HG03280 (cell line): ENCODE results near the gene EPN2.

Source experiments
- ATAC-seq: cut with Tn5 transposase; IDR thresholded peaks from one replicate; pipeline ENCODE4 v1.9.1; 2021; ENCODE audit warnings: mild to moderate bottlenecking, moderate library complexity; ENCODE audit not compliant: unreplicated experiment

Gene EPN2

GRCh38 chr17:19327031-19327783 lies 90.0 kb downstream of the EPN2 start:
- no peak for ATAC-seq

- no peak for ATAC-seq
Observed at GRCh38 chr17:19328441-19329061, 91.4 kb downstream of the EPN2 start.

DNA sequence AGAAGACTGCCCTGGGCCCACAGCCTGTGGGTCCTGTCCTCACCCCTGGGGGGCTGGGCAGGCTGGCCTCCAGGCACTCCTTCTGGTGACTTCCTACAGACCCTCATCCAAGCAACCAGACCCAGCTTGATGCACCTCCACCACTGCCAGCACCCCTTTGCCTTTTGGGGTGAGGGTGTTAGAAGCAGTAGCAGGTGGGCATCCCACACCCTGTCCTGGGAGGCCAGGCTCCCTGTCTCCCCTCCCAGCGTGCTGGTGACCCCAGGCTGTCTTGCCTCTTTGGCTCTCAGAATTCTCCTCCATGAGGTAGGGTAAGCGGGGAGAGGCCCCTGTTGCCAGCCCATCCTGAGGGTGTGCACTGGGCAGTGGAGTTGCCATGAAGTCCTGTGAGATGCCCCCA lies 92.0 kb downstream of the EPN2 start:
- no peak for ATAC-seq

DNA sequence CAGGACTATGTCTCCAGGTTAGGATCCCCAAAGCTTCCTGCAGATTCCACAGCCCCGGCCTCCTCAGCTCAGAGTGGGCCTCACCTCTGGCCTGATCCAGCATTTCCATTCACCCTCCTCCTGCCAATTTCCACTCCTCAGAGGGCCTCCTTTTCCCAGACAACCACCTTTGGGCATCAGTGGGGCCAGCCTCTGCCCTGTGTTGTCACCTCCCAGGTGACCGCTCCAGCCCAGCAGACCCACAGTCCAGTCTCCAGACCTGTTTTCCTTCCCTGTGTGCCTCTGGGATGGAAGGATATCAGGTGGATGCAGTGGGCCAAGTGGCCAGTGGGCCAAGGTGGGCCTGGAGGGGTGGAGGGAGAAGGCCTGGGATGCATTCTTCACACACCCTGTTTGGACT lies 92.7 kb downstream of the EPN2 start:
- no peak for ATAC-seq

DNA sequence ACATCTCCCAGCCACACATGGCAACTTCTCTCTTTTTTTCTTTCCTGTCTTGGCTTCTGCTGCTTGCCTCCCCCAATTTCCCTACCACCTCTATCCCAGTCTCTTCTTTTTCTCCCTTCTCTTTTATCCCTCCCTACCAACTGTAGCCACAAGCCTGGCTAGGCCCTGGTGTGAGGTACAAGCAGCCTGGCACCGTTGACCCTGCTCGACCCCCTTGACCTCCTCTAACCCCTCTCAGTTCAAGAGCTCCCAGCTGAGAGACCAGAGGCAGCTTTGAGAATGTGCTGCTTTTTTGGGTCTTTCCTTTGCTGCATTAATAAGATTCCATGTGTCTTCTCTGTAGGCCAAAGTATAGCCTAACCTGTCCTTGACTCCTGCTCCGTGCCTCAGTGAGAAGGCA lies 93.1 kb downstream of the EPN2 start:
- no peak for ATAC-seq

DNA sequence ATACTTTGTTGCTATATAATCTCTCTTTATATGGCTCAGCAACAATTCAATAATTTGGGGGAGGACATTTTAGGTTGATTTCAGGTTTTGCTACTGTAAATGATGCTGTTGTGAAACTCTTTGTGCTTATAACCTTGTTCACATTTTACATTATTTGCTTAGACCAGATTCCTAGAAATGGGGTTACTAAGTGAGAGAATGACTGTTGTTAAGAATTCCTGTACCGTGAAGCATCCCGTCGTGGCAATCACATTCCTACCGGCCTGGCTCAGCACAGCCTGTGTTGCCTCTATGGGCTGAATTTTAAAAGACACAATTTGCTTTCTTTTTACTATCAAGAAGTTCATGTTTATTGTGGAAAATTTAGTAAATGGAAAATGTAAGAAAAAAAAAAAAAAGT lies 94.0 kb downstream of the EPN2 start:
- no peak for ATAC-seq

DNA sequence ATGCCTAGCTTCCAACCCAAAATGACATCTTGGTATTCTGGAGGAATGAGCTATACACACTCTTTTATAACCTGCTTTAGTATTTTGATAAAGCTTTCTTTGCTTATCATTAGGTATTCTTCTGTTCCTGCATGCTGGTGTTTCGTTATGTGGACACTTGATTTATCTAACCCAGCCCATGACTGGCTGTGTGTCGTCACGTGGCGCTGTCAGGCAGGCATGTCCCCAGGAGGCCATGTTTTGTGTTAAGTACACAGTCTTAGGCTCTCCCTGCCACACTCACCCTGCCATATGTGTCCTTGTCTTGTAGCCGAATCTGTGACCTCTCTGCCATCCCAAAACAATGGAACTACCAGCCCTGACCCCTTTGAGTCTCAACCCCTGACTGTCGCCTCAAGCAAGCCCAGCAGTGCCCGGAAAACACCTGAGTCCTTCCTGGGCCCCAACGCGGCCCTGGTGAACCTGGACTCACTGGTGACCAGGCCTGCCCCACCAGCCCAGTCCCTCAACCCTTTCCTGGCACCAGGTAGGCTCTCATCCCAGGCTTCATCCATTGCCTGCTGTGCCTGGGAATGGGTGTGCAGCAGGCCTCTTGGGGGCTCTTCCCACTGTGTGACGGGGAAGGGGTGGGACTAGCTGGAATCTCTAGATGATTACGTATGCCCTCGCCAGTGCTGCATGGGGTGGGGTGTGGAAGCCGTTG lies 94.5 kb downstream of the EPN2 start:
- ATAC-seq = no peak

GRCh38 chr17:19332371-19333131 lies 95.4 kb downstream of the EPN2 start:
- no peak for ATAC-seq

GRCh38 chr17:19333132-19333440 lies 95.9 kb downstream of the EPN2 start:
- no peak for ATAC-seq

DNA sequence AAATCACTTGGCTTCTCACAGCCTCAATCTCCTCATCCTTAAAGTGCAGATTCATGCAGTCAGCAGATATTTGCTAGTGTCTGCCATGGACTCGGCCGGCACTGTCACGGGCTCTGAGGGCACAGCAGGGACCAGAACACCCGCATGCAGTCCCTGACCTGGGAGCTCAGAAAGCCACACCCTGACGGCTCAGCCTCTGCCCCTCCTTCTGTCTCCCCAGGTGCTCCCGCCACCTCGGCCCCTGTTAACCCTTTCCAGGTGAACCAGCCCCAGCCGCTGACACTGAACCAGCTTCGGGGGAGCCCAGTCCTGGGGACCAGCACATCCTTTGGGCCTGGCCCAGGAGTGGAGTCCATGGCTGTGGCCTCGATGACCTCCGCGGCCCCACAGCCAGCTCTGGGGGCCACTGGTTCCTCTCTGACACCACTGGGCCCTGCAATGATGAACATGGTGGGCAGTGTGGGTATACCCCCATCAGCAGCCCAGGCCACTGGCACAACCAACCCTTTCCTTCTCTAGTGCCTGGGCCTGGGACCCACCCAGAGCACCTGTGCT lies 96.6 kb downstream of the EPN2 start:
- no peak for ATAC-seq

DNA sequence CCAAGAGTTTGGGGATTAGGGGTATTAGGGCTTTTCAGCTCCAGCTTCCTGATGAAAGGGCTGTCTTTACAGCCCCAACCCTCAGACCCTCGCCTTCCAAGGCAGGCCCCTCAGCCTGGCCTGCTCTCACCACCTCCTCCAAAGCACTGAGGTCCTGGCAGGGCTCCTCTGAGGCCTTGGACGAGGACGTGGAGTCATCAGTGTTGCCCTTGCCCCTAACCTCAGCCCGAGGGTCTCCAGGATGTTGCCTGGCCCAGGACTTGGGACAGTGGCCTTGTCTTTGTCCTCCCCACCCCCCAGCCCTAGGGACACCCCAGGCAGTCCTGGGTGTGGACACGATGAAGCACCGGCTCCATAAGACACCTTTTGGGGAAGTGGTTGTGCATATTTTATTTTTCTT lies 97.2 kb downstream of the EPN2 start:
- no peak for ATAC-seq

DNA sequence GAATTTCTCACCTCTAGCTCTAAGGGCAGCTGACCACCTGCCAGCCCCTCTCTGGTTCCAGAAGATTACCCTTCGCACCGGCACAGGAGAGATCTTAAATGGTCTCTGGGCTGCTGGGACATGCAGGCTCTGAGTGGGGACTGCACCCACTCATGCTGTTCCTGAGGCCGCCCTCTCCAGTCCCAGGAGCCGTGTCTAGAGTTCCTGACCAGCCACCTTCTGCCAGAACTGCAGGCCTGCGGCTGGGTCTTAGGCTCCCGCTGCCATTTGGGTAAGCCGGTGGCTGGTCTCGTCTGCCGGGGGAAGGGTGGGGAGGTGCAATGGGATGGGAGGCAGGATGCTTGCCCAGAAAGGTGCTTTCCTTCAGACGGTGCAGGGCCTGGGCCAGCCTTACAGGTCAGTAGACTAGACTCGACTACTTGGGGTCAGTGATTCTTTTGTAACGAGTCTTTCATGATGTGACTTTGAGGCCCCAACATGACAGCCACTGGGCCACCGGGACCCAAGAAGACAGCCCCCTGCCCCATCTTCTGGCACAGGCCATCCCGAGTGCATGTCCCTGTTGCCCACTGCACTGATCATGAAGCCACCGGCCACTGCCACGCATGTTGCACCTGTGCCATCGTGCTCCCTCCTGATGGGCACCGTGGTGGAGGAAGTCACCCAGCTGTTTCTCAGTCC lies 98.9 kb downstream of the EPN2 start:
- ATAC-seq = no peak

DNA sequence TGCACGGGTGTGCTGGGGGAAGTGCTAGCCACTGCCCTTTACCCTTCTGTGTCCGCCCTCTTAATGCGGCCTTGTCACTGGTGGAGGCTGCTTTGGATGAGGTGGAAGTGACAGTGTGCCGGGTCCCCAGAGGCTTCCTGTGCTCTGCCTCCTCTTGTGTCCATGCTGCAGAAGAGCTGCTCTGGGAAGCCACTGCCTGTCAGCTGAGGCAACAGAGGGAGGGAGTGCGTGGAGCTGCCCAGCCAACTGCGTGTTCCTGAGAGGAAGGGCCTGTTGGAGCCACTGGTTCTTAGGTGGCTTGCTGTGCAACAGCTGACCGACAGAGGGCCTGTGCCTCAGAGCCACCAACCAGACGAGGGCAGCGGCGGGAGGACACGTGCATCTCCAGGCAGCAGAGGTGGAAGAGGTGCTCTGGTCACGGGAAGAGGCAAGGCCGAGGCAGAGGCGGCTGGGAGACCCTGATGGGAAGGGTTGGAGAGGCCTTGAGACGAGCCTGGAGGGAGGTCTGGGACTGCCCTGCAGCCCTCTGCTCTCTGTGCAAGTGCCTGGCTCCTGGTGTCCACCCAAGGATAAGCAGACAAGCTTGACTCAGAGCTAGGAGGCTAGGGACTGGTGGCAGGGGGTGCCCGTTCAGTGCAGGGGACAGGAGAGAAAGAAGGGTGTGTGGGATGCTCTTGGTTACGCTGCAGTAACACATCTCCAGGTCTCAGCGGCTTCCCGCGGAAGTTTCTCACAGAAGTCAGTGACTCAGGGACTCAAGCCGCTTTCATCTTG lies 100.0 kb downstream of the EPN2 start:
- no peak for ATAC-seq

DNA sequence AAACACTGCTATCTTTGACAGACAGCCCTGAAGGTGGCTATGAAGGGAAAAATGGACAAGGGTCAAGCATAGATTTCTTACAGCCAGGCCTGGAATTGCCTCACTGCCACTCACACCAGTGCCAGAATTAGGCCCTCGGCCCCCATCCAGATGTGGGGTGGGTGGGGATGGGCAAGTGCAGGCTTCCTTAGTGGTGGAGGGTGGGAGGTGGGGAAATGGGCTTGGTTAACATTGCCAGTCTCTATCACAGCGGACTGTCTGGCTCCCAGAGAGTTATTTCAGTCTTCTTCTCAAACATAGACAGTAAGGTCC lies 100.5 kb downstream of the EPN2 start:
- no peak for ATAC-seq

GRCh38 chr17:19338031-19338990 lies 101.1 kb downstream of the EPN2 start:
- ATAC-seq = no peak

- ATAC-seq = no peak
Observed at GRCh38 chr17:19339341-19339815, 102.2 kb downstream of the EPN2 start.

GRCh38 chr17:19341211-19341631 lies 104.1 kb downstream of the EPN2 start:
- ATAC-seq = no peak

- ATAC-seq = no peak
Observed at GRCh38 chr17:19341641-19342610, 104.8 kb downstream of the EPN2 start.
